NT2/D1 (cell line): ENCODE results near the gene KLC1.

Experiments
- SUZ12 ChIP-seq: IDR thresholded peaks from 2 replicates; pipeline ENCODE4 v1.6.1; 2011; ENCODE audit not compliant: insufficient read length, insufficient read depth; ENCODE audit errors: extremely low read depth
- YY1 ChIP-seq: IDR thresholded peaks from 2 replicates; pipeline ENCODE4 v1.6.1; 2011; ENCODE audit not compliant: insufficient read length, insufficient read depth
- ZNF274 ChIP-seq: IDR thresholded peaks from 2 replicates; pipeline ENCODE4 v1.6.1; 2011; ENCODE audit warnings: mild to moderate bottlenecking, low read depth, low read length

GRCh38 chr14:103699901-103700752 is 71.1 kb downstream of the KLC1 start:
- TF ChIP-seq YY1 (no peak), ZNF274 (no peak), SUZ12 (no peak)
